Ovary (tissue), 3 donors: Measurements from ENCODE around the gene C1QL4.

Experiments
- EP300 ChIP-seq: sonication (generic); formaldehyde crosslinking; IDR thresholded peaks from one replicate; pipeline ENCODE4 v1.6.1; 2017; ENCODE audit warnings: antibody characterized with exemption
- POLR2A ChIP-seq: fragments of 450-650 bp; IDR thresholded peaks from one replicate; pipeline ENCODE4 v1.6.1; 2017; ENCODE audit warnings: antibody characterized with exemption, mild to moderate bottlenecking, moderate library complexity
- TF ChIP-seq, protein P1 (sequence below), 3 donors: fragments of 450-650 bp in 2 of 3; fragments of 200-600 bp in 1 of 3; IDR thresholded peaks; one replicate each; pipeline versions ENCODE4 v1.5.1 to v1.8.0; 2016 to 2022; ENCODE audit warnings: antibody characterized with exemption in 3 of 3, mild to moderate bottlenecking in 1 of 3
- donor health status: DM: no; HTN: no; CAD: no.

- TF ChIP-seq, protein P1, sequence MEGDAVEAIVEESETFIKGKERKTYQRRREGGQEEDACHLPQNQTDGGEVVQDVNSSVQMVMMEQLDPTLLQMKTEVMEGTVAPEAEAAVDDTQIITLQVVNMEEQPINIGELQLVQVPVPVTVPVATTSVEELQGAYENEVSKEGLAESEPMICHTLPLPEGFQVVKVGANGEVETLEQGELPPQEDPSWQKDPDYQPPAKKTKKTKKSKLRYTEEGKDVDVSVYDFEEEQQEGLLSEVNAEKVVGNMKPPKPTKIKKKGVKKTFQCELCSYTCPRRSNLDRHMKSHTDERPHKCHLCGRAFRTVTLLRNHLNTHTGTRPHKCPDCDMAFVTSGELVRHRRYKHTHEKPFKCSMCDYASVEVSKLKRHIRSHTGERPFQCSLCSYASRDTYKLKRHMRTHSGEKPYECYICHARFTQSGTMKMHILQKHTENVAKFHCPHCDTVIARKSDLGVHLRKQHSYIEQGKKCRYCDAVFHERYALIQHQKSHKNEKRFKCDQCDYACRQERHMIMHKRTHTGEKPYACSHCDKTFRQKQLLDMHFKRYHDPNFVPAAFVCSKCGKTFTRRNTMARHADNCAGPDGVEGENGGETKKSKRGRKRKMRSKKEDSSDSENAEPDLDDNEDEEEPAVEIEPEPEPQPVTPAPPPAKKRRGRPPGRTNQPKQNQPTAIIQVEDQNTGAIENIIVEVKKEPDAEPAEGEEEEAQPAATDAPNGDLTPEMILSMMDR (IDR thresholded peaks at IDR 0.05) = no peak
- no peak for TF ChIP-seq EP300
- no peak for TF ChIP-seq POLR2A
Observed at GRCh38 chr12:49327887-49328286, 9.1 kb downstream of the C1QL4 start.
